GM12878 (cell line): ENCODE data around the gene MPST. TPM values are rescaled to one million over a fixed set of nuclear protein-coding genes. Genes with fewer than 3 reads are reported as not detected.
A peak's percentile ranks its signal among the peaks of the same experiment; 100 is the strongest.

Experiments used
- ATAC-seq: fragments of 200-7000 bp; cut with Tn5 transposase; 3 replicates; pipeline ENCODE4 v1.9.1; 2020; ENCODE audit warnings: mild to moderate bottlenecking, moderate library complexity
- BruUV-seq: library from RNA; stranded (reverse); fragments of 400-500 nt; replicated peaks from 2 replicates; lab custom pipeline; 2021; lab: Mats Ljungman, UMichigan
- CTCF ChIA-PET: fragments of 300-600 bp; sonication (Branson Sonifier 250); formaldehyde crosslinking; extraction: SDS; loops from one replicate; lab custom pipeline; 2021; ENCODE audit warnings: inconsistent platforms; lab: Yijun Ruan, JAX
- POLR2A ChIA-PET: fragments of 350-600 bp; formaldehyde crosslinking; extraction: SDS; loops from one replicate; lab custom pipeline; 2021; ENCODE audit warnings: inconsistent platforms; lab: Charles Lee
- RAD21 ChIA-PET: fragments of 300-600 bp; sonication (Branson Sonifier 250); formaldehyde crosslinking; loops from one replicate; lab custom pipeline; 2023; ENCODE audit warnings: antibody characterized with exemption; ENCODE audit not compliant: unreplicated experiment; lab: Charles Lee
- SMC1A ChIA-PET: fragments of 300-600 bp; sonication (Branson Sonifier 250); formaldehyde crosslinking; loops from one replicate; lab custom pipeline; 2023; ENCODE audit not compliant: unreplicated experiment, uncharacterized antibody; lab: Charles Lee
- DNase-seq: peaks from one replicate; pipeline ENCODE4 v3.0.0-alpha.2; 2011; ENCODE audit warnings: low read depth, low spot score
- FAIRE-seq: peaks from 3 replicates; lab custom pipeline; 2011; peaks lifted over from hg19 to GRCh38; lab: Jason Lieb, UNC
- H2AFZ ChIP-seq: 2 replicates; pipeline ENCODE4 v1.6.0; 2011; ENCODE audit warnings: low read depth, low read length, control low read depth; ENCODE audit not compliant: control insufficient read depth
- H3K27ac ChIP-seq: 2 replicates; pipeline ENCODE4 v1.5.1; 2011; ENCODE audit warnings: control low read depth; ENCODE audit not compliant: control insufficient read depth, insufficient read depth
- H3K27me3 ChIP-seq, 2 experiments: replicated peaks in 1 of 2; 2 replicates each; pipeline versions ENCODE4 v1.6.0 to v1.6.1; 2011; ENCODE audit warnings: low read length in 1 of 2; ENCODE audit not compliant: control insufficient read depth in 2 of 2, insufficient read depth in 2 of 2
- H3K36me3 ChIP-seq, 2 experiments: 2 replicates each; pipeline ENCODE4 v1.5.1; 2011; ENCODE audit warnings: low read length in 1 of 2; ENCODE audit not compliant: control insufficient read depth in 2 of 2, insufficient read depth in 2 of 2
- H3K4me1 ChIP-seq: 2 replicates; pipeline ENCODE4 v1.6.1; 2011; ENCODE audit warnings: mild to moderate bottlenecking, low read length, moderate library complexity, mixed read lengths; ENCODE audit not compliant: control insufficient read depth, insufficient read depth
- H3K4me2 ChIP-seq: 2 replicates; pipeline ENCODE4 v1.6.0; 2011; ENCODE audit warnings: control low read depth; ENCODE audit not compliant: control insufficient read depth, insufficient read depth
- H3K4me3 ChIP-seq: fragments of 200-600 bp; sonication (generic); 2 replicates; pipeline ENCODE4 v1.5.1; 2016
- H3K79me2 ChIP-seq: 2 replicates; pipeline ENCODE4 v1.6.0; 2011; ENCODE audit warnings: low read length; ENCODE audit not compliant: control insufficient read depth, insufficient read depth
- H3K9ac ChIP-seq: 2 replicates; pipeline ENCODE4 v1.8.0; 2011; ENCODE audit warnings: low read length, control low read depth, mixed read lengths; ENCODE audit not compliant: control insufficient read depth, insufficient read depth
- H3K9me3 ChIP-seq: replicated peaks from 3 replicates; pipeline ENCODE4 v1.5.1; 2011; ENCODE audit warnings: mild to moderate bottlenecking, low read length; ENCODE audit not compliant: control insufficient read depth, insufficient read depth
- H4K20me1 ChIP-seq: 2 replicates; pipeline ENCODE4 v1.6.0; 2011; ENCODE audit not compliant: control insufficient read depth, insufficient read depth
- E2F8 ChIP-seq: fragments of 450-650 bp; IDR thresholded peaks from 2 replicates; pipeline ENCODE4 v1.6.1; 2018; ENCODE audit warnings: mild to moderate bottlenecking, low read depth, moderate library complexity; ENCODE audit not compliant: partially characterized antibody
- EGR1 ChIP-seq, 2 experiments: IDR thresholded peaks; 1 replicate in 1 of 2; 2 replicates in 1 of 2; pipeline ENCODE4 v1.6.1; 2011 to 2012; ENCODE audit warnings: low read depth in 2 of 2, low read length in 2 of 2, borderline replicate concordance in 1 of 2, mild to moderate bottlenecking in 1 of 2, moderate library complexity in 1 of 2
- HCFC1 ChIP-seq: fragments of 150-350 bp; IDR thresholded peaks from 2 replicates; pipeline ENCODE4 v1.6.1; 2014; ENCODE audit warnings: low read length
- MXI1 ChIP-seq: fragments of 150-350 bp; IDR thresholded peaks from 2 replicates; pipeline ENCODE4 v1.6.1; 2011; ENCODE audit warnings: low read depth, mild to moderate bottlenecking, inconsistent platforms, low read length, improper control_type of control experiment
- NFYB ChIP-seq: IDR thresholded peaks from 2 replicates; pipeline ENCODE4 v1.6.1; 2011; ENCODE audit warnings: low read depth, mild to moderate bottlenecking, low read length, improper control_type of control experiment, moderate library complexity; ENCODE audit not compliant: insufficient read depth
- RAD21 ChIP-seq: IDR thresholded peaks from 2 replicates; pipeline ENCODE4 v1.6.1; 2011; ENCODE audit warnings: mild to moderate bottlenecking, low read depth, low read length, moderate library complexity; ENCODE audit not compliant: insufficient read depth
- RUNX3 ChIP-seq: IDR thresholded peaks from 2 replicates; pipeline ENCODE4 v1.6.1; 2012; ENCODE audit warnings: low read length, inconsistent platforms
- TBL1XR1 ChIP-seq: IDR thresholded peaks from 2 replicates; pipeline ENCODE4 v1.6.1; 2012; ENCODE audit warnings: low read depth, low read length, improper control_type of control experiment
- ZBTB33 ChIP-seq: fragments of 450-650 bp; IDR thresholded peaks from 2 replicates; pipeline ENCODE4 v1.6.1; 2017; ENCODE audit warnings: mild to moderate bottlenecking
- WGBS: methylation state at CpG from one replicate; pipeline ENCODE4 v1.1.6; 2016; ENCODE audit warnings: low lambda C conversion rate; ENCODE audit not compliant: insufficient replicate concordance, insufficient coverage; ENCODE audit errors: missing lambda C conversion rate; 5-methylcytosine and 5-hydroxymethylcytosine counted together
- in situ Hi-C: fragments of 300-500 bp; cut with MboI; formaldehyde crosslinking; loops from 9 replicates; pipeline ENCODE4 v1.14.3; 2018; ENCODE audit warnings: mixed read lengths
- intact Hi-C: fragments of 100-400 bp; cut with micrococcal nuclease; formaldehyde crosslinking; loops from one replicate; pipeline ENCODE4 v1.14.2; 2022; ENCODE audit not compliant: unreplicated experiment
- polyA plus RNA-seq, 11 experiments: library from polyadenylated mRNA; depleted of rRNA in 4 of 11; unstranded in 6 of 11; stranded (reverse) in 5 of 11; fragments of >200 nt; fragmentation: Nextera tagmentation in 4 of 11; fragmentation: Illumina TruSeq in 1 of 11; extraction: Ambion mirVana in 4 of 11; extraction: Trizol in 1 of 11; gene quantifications; 1 replicate in 1 of 11; 2 replicates in 10 of 11; pipeline versions ENCODE4 v1.2.1 to v1.2.3, GENCODE V29; 2011 to 2016; ENCODE audit warnings: inconsistent platforms in 2 of 11, missing spikeins in 2 of 11, low read depth in 1 of 11
- total RNA-seq, 4 experiments: library from RNA; depleted of rRNA in 3 of 4; stranded (reverse); fragments of >200 nt in 3 of 4; fragmentation: Illumina TruSeq in 1 of 4; extraction: Trizol in 1 of 4; gene quantifications; 2 replicates each; pipeline versions ENCODE4 v1.2.1 to v1.2.3, GENCODE V29; 2013 to 2021
- TF ChIP-seq, protein P1 (sequence below): IDR thresholded peaks from 2 replicates; pipeline ENCODE4 v1.6.1; 2012; ENCODE audit warnings: improper control_type of control experiment, low read depth, low read length; ENCODE audit not compliant: insufficient replicate concordance

MPST gene
- total and polyA plus RNA-seq, 10 of the 15 experiments (the other 5 are each of a cell fraction or from before 2014, with no cell fraction given) = 0.95 to 88.7 (median 38.5) TPM

DNA sequence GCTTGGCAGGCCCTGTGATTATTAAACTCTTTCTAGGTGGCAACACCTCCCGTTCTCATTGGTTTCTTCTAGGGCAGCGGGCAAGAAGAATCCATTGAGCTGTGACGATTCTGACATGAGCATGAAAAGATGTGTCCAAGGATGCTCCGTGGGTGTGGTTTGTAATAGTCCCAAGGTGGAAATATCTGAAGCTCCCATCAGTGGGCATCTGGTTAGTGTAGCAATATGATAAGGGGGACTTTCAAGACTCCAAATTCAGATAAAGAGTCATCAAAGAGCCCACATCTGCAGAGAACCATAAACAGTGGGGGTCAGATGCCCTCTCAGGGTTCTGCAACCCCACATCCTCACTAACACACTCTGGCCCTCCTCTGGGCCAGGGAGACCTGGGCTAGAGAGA lies 42.9 kb upstream of the MPST start (continued):
- TF ChIP-seq E2F8 = no peak
- TF ChIP-seq NFYB = no peak
- TF ChIP-seq, all 136 proteins: peak for 0

DNA sequence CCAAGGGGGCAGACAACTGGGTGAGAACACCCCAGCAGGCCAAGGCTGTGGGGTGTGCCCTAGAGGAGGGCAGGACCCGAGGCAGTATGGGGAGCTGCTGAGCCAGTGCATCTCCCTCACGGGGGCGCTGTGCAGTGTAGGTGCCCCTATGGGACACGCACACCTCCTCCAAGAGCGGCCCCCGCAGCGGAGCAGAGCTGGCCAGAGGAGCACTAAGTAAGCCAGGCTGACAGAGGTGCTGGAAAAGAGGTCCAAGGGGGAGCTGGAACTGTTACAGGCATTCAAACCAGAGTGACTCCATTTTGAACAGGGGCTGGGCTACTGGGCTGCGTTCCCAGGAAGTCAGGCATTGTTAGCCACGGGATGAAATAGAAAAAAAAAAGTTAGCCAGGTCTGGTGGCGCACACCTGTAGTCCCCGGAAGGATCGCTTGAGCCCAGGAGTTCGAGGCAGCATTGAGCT lies 42.1 kb upstream of the MPST start:
- Histone ChIP-seq H3K27ac (peak overlapping the region; percentile 13; the same call in 1 of the 2 replicates), H3K4me2 (peak overlapping the region; percentile 95), H3K79me2 (no peaks in the 10 kb centered on the region), H3K36me3 (no peaks in the 10 kb centered on the region), H3K27me3 (no peaks in the 10 kb centered on the region; a peak in 1 of 4 replicates), H4K20me1 (no peaks in the 10 kb centered on the region), H3K9ac (peak overlapping the region; percentile 53; the same call in 1 of the 2 replicates), H3K9me3 (no peaks in the 10 kb centered on the region), H3K4me3 (peak overlapping the region; percentile 47; the same call in 1 of the 2 replicates), H2AFZ (peak overlapping the region; percentile 87), H3K4me1 (no peaks in the 10 kb centered on the region; the same call in 1 of the 2 replicates)
- FAIRE-seq = peak; percentile 56
- ATAC-seq = peak; percentile 98
- intact Hi-C loops = loop anchor here (5.0 to 10.0 kb wide), 2 partner anchors 35 to 433 kb away; no protein-coding TSS in a partner anchor
- BruUV-seq = TSS peak; percentile 100
- DNase-seq = peak; percentile 28
- ChIA-PET POLR2A (interaction anchor here (0.5 to 3.4 kb wide), 5 partner anchors 37 to 349 kb away, joined by 3 to 16 read pairs (median 4); partner anchors contain the start of gene NCF4), CTCF (interaction anchor here (0.5 to 18.9 kb wide), 58 partner anchors 10 to 615 kb away, joined by 3 to 310 read pairs (median 4); partner anchors contain the start of genes IFT27 and NCF4), RAD21 (interaction anchor here (0.7 to 5.3 kb wide), 27 partner anchors 11 to 615 kb away, joined by 3 to 94 read pairs (median 4); partner anchors contain the start of genes CSF2RB, IFT27, KCTD17 and NCF4), SMC1A (interaction anchor here (0.7 to 4.4 kb wide), 27 partner anchors 9 to 238 kb away, joined by 3 to 32 read pairs (median 5); partner anchors contain the start of gene NCF4)
- 3% methylated on average over 13 of the region's 13 CpGs for WGBS
- in situ Hi-C loops = no loop called here
- TF ChIP-seq TBL1XR1 (no peak), EGR1 (IDR thresholded peaks at IDR 0.05; ENCODE audit: borderline replicate concordance in 1 of 2, low read depth in 2 of 2, low read length in 2 of 2) (peak in 1 of 2 experiments; percentile 35; a peak in 1 of 3 replicates), MXI1 (no peak), HCFC1 (no peak), RAD21 (0 out of 2 replicates have a peak, but pooled peaks have one; percentile 12), ZBTB33 (no peak), RUNX3 (0 out of 2 replicates have a peak, but pooled peaks have one; percentile 1)
- TF ChIP-seq, protein P1, sequence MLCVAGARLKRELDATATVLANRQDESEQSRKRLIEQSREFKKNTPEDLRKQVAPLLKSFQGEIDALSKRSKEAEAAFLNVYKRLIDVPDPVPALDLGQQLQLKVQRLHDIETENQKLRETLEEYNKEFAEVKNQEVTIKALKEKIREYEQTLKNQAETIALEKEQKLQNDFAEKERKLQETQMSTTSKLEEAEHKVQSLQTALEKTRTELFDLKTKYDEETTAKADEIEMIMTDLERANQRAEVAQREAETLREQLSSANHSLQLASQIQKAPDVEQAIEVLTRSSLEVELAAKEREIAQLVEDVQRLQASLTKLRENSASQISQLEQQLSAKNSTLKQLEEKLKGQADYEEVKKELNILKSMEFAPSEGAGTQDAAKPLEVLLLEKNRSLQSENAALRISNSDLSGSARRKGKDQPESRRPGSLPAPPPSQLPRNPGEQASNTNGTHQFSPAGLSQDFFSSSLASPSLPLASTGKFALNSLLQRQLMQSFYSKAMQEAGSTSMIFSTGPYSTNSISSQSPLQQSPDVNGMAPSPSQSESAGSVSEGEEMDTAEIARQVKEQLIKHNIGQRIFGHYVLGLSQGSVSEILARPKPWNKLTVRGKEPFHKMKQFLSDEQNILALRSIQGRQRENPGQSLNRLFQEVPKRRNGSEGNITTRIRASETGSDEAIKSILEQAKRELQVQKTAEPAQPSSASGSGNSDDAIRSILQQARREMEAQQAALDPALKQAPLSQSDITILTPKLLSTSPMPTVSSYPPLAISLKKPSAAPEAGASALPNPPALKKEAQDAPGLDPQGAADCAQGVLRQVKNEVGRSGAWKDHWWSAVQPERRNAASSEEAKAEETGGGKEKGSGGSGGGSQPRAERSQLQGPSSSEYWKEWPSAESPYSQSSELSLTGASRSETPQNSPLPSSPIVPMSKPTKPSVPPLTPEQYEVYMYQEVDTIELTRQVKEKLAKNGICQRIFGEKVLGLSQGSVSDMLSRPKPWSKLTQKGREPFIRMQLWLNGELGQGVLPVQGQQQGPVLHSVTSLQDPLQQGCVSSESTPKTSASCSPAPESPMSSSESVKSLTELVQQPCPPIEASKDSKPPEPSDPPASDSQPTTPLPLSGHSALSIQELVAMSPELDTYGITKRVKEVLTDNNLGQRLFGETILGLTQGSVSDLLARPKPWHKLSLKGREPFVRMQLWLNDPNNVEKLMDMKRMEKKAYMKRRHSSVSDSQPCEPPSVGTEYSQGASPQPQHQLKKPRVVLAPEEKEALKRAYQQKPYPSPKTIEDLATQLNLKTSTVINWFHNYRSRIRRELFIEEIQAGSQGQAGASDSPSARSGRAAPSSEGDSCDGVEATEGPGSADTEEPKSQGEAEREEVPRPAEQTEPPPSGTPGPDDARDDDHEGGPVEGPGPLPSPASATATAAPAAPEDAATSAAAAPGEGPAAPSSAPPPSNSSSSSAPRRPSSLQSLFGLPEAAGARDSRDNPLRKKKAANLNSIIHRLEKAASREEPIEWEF = no peak
